Measurements from ENCODE around the gene SERINC3. TPM values are rescaled to one million over a fixed set of nuclear protein-coding genes. Genes with fewer than 3 reads are reported as not detected.

The SERINC3 gene
- total and polyA plus RNA-seq, 2 of the 13 experiments (the other 11 are each of a cell fraction or from before 2014, with no cell fraction given): 82.0 to 226 TPM

DNA sequence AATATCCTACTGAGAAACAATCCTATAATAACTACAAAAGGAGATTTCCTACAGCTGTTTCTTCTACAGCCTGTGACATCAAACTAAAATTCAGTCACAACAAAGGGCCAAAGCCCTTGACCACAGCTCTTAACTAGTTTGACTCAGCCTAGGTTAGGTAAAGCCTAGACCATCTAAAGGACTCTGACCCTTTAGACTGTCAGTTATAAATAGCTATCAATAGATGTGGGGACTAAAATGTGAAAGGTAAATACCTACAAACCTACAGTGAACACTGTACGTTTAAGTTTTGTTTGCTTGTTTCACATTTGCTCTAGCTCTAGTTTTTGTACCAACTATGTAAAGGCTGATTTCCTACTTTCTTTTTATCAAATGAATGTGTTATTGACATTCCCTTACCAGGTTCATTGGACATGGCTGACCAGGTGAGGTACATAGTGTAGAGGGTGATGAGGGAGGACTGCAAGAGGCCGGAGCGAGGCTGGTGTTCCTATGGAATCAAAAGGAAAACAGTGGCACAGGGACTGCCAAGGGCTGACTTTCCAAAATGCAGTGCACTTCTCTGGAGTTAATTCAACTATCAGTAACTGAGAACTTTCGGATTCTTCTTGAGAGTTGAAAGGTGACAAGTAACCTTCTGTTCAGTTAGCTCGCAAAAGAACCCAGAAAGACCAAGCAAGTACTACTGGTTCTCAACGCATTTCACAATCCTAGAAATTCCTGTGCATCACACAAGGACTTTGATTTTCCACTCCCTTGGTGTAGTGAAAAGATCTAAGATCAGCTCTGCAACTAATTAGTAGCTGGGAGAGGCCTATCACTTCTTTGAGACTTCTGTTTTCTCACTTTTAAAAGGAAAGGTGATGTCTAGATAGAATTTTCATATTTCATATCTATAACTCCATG, 17.2 kb downstream of the SERINC3 start (continued):
- TF ChIP-seq, protein P1, sequence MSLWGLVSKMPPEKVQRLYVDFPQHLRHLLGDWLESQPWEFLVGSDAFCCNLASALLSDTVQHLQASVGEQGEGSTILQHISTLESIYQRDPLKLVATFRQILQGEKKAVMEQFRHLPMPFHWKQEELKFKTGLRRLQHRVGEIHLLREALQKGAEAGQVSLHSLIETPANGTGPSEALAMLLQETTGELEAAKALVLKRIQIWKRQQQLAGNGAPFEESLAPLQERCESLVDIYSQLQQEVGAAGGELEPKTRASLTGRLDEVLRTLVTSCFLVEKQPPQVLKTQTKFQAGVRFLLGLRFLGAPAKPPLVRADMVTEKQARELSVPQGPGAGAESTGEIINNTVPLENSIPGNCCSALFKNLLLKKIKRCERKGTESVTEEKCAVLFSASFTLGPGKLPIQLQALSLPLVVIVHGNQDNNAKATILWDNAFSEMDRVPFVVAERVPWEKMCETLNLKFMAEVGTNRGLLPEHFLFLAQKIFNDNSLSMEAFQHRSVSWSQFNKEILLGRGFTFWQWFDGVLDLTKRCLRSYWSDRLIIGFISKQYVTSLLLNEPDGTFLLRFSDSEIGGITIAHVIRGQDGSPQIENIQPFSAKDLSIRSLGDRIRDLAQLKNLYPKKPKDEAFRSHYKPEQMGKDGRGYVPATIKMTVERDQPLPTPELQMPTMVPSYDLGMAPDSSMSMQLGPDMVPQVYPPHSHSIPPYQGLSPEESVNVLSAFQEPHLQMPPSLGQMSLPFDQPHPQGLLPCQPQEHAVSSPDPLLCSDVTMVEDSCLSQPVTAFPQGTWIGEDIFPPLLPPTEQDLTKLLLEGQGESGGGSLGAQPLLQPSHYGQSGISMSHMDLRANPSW (CRISPR knock-in tag; IDR thresholded peaks at IDR 0.05; ENCODE audit: borderline replicate concordance): no peak
- TF ChIP-seq NR2C2 (CRISPR knock-in tag; IDR thresholded peaks at IDR 0.05; ENCODE audit: borderline replicate concordance): no peak
- TF ChIP-seq ZNF430 (CRISPR knock-in tag; IDR thresholded peaks at IDR 0.05): peak; percentile 32; the same call in 1 of the 2 replicates
- TF ChIP-seq, protein P2, sequence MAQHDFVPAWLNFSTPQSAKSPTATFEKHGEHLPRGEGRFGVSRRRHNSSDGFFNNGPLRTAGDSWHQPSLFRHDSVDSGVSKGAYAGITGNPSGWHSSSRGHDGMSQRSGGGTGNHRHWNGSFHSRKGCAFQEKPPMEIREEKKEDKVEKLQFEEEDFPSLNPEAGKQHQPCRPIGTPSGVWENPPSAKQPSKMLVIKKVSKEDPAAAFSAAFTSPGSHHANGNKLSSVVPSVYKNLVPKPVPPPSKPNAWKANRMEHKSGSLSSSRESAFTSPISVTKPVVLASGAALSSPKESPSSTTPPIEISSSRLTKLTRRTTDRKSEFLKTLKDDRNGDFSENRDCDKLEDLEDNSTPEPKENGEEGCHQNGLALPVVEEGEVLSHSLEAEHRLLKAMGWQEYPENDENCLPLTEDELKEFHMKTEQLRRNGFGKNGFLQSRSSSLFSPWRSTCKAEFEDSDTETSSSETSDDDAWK (CRISPR knock-in tag; IDR thresholded peaks at IDR 0.05): no peak
- TF ChIP-seq TAF1 (CRISPR knock-in tag; IDR thresholded peaks at IDR 0.05): no peak
- TF ChIP-seq MYNN (CRISPR knock-in tag; IDR thresholded peaks at IDR 0.05; ENCODE audit: low read depth): no peak
- TF ChIP-seq ZBTB20 (CRISPR knock-in tag; IDR thresholded peaks at IDR 0.05; ENCODE audit: borderline replicate concordance, low read depth): peak; percentile 42; the same call in 1 of the 2 replicates
- no peak for TF ChIP-seq ZZZ3 (CRISPR knock-in tag; IDR thresholded peaks at IDR 0.05; ENCODE audit: borderline replicate concordance)
- no peak for TF ChIP-seq HMG20B (CRISPR knock-in tag; conservative IDR thresholded peaks at IDR 0.05)
- TF ChIP-seq, protein P3, sequence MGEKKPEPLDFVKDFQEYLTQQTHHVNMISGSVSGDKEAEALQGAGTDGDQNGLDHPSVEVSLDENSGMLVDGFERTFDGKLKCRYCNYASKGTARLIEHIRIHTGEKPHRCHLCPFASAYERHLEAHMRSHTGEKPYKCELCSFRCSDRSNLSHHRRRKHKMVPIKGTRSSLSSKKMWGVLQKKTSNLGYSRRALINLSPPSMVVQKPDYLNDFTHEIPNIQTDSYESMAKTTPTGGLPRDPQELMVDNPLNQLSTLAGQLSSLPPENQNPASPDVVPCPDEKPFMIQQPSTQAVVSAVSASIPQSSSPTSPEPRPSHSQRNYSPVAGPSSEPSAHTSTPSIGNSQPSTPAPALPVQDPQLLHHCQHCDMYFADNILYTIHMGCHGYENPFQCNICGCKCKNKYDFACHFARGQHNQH (CRISPR knock-in tag; IDR thresholded peaks at IDR 0.05): no peak
- no peak for TF ChIP-seq RFXAP (CRISPR knock-in tag; IDR thresholded peaks at IDR 0.05; ENCODE audit: borderline replicate concordance)
- TF ChIP-seq ZNF230 (CRISPR knock-in tag; IDR thresholded peaks at IDR 0.05): no peak
- no peak for TF ChIP-seq HIVEP1 (CRISPR knock-in tag; IDR thresholded peaks at IDR 0.05)
- TF ChIP-seq HNRNPUL1 (IDR thresholded peaks at IDR 0.05; ENCODE audit: low read depth, low read length): no peak
- TF ChIP-seq ZFP1 (CRISPR knock-in tag; IDR thresholded peaks at IDR 0.05): no peak
- TF ChIP-seq, protein P4, sequence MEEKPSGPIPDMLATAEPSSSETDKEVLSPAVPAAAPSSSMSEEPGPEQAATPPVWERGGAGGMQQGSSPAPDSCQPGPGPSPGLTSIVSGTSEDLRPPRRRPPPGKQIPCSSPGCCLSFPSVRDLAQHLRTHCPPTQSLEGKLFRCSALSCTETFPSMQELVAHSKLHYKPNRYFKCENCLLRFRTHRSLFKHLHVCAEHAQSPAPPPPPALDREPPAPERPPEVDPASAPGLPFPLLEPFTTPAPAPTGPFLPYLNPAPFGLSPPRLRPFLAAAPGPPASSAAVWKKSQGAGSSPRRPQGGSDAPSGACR (CRISPR knock-in tag; IDR thresholded peaks at IDR 0.05): no peak
- no peak for TF ChIP-seq ZBTB1 (CRISPR knock-in tag; IDR thresholded peaks at IDR 0.05; ENCODE audit: borderline replicate concordance)
- TF ChIP-seq ZNF547 (CRISPR knock-in tag; IDR thresholded peaks at IDR 0.05): no peak
- no peak for TF ChIP-seq KDM5A (IDR thresholded peaks at IDR 0.05; ENCODE audit: borderline replicate concordance, low read length)
- TF ChIP-seq, protein P5, sequence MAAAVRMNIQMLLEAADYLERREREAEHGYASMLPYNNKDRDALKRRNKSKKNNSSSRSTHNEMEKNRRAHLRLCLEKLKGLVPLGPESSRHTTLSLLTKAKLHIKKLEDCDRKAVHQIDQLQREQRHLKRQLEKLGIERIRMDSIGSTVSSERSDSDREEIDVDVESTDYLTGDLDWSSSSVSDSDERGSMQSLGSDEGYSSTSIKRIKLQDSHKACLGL (CRISPR knock-in tag; IDR thresholded peaks at IDR 0.05): no peak
- no peak for TF ChIP-seq ZNF44 (CRISPR knock-in tag; IDR thresholded peaks at IDR 0.05)
- TF ChIP-seq RBAK (CRISPR knock-in tag; IDR thresholded peaks at IDR 0.05): no peak
- peak; percentile 33 for TF ChIP-seq SAP130 (CRISPR knock-in tag; IDR thresholded peaks at IDR 0.05; ENCODE audit: low read depth)
- TF ChIP-seq CREB1 (IDR thresholded peaks at IDR 0.05): no peak
- TF ChIP-seq CREB1 (CRISPR knock-in tag; IDR thresholded peaks at IDR 0.05): peak; percentile 41; the same call in 1 of the 2 replicates
